ENCODE data around the gene ABHD8. TPM values are rescaled to one million over a fixed set of nuclear protein-coding genes. Genes with fewer than 3 reads are reported as not detected.
"Not testable (repeated sequence)": the region's sequence is repeated elsewhere in the genome, so short reads cannot be mapped to it uniquely, and the experiment has no call there.

Gene ABHD8
- total RNA-seq, 1 donor: 4.9 TPM

DNA sequence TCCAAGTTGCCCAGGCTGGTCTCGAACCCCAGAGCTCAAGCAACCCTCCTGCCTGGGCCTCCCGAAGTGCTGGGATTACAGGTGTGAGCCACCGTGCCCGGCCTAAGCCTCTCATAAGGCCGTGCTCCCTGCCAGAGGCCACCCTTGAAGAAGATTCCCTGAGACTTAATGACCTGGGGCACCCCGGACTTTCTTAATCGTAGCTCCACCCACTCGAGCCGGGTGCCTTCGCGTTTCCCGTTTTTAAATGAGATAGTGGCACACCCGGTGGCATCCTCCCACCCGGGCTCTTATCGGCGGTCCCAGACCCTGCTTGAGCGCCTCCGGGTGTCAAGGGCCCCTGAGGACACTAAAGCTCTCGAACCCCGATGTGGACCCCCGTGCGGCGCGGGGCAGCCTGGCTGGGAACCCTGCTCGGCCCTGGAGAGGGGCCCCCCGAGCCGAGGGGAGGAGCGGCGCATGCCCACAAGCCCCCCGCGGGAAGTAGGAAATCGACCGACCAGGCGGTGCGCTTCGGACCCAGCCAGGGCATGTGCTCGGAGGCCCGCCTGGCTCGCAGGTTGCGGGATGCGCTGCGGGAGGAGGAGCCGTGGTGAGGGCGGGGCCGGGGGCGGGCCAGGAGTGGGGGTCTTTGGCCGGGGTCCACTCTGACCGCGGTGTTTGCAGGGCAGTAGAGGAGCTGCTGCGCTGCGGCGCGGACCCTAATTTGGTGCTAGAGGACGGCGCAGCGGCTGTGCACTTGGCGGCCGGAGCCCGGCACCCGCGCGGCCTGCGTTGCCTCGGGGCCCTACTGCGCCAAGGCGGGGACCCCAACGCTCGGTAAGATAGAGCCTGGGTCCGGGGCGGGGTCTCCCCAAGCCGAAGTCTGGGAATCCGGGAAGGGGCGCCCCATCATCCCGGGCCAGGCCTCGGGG, 21.6 kb downstream of the ABHD8 start, which contains the start of gene ANKLE1:
TSS of gene ANKLE1 (plus strand) at position 511 of the 914 bp plus-strand sequence. CDS start at position 531, 20 bp downstream.
- no peaks in the 10 kb centered on the region for H3K9me3 ChIP-seq (ENCODE audit: low read depth, low read length)

DNA sequence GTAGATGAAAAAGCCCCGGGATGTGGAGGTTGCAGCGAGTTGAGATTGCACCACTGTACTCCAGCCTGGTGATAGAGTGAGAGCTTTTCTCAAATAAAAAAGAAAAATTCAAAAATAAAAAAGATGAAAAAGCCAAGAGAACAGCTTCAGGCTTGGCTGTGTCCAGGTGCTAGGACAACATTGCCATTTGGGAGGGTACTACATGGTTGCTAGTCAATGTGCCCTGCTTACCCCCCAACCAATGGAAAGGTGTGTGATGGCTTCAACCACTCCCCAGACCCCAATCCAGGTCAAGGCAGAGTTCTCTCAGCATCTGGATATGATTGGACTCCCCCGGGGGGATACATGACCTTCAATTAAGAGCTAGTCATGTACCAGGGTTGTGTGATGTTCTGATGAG, 23.8 kb downstream of the ABHD8 start:
- no peaks in the 10 kb centered on the region for H3K27me3 ChIP-seq (ENCODE audit: insufficient read depth, low read length)
- H3K9me3 ChIP-seq (ENCODE audit: low read depth, low read length): no peaks in the 10 kb centered on the region
- no peak overlapping the region for H3K4me3 ChIP-seq (ENCODE audit: low read length)
- peaks cover 23% of the 10 kb centered on the region for H3K4me1 ChIP-seq (ENCODE audit: insufficient read depth, low read length)

More for the DNA sequence above, 21.6 kb downstream of the ABHD8 start, which contains the start of gene ANKLE1:
- no peaks in the 10 kb centered on the region for H3K27me3 ChIP-seq (ENCODE audit: insufficient read depth, low read length)
- H3K4me1 ChIP-seq (ENCODE audit: insufficient read depth, low read length): peaks cover 23% of the 10 kb centered on the region
- H3K4me3 ChIP-seq (ENCODE audit: low read length): peak within 1 kb of the TSS; percentile 44

DNA sequence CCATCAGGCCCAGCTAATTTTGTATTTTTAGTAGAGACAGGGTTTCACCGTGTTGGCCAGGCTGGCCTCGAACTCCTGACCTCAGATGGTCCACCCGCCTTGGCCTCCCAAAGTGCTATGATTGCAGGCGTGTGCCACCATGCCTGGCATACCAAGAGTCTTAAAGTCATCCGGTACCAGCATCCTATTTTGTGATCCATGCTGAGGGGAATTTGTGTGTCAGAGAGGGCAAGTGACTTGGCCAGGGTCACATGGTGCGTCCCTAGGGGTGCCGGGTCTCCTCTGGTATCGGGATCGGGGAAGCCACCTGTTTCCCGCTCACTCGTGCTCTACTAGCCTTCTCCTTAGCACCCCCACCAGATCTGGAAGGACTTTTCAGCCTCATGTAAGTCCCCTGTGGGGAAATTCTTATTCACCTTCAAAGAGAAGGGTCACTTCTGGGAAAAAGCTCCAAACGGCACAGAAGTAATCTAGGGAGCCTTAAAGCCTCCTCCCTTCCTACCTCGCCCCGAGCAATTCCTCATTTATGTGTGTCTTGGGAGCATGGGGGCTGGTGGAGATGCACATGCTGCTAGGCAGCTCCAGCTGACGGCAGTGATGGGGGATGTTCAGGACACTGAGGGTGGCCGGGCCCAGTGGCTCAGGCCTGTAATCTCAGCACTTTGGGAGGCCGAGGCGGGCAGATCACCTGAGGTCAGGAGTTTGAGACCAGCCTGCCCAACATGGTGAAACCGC, 27.6 kb downstream of the ABHD8 start:
- Histone ChIP-seq H3K9me3 (ENCODE audit: low read depth, low read length) (no peaks in the 10 kb centered on the region), H3K27me3 (ENCODE audit: insufficient read depth, low read length) (no peaks in the 10 kb centered on the region), H3K4me1 (ENCODE audit: insufficient read depth, low read length) (no peaks in the 10 kb centered on the region), H3K4me3 (ENCODE audit: low read length) (no peak overlapping the region)

DNA sequence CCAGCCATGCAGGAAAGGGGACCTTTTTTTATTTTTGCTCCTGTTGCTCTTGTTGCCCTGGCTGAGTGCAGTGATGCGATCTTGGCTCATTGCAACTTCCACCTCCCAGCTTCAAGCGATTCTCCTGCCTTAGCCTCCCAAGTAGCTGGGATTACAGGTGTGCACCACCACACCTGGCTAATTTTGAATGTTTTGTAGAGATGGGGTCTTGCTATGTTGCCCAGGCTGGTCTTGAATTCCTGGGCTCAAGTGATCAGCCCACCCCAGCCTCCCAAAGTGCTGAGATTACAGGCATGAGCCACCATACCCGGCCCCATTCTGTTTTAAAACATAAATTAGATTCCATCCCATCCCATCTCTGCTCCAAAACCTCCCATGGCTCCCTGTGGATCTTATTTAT, 28.3 kb downstream of the ABHD8 start:
- not testable (repeated sequence) for H3K4me1 ChIP-seq (ENCODE audit: insufficient read depth, low read length); H3K27me3 ChIP-seq (ENCODE audit: insufficient read depth, low read length); H3K9me3 ChIP-seq (ENCODE audit: low read depth, low read length); H3K4me3 ChIP-seq (ENCODE audit: low read length)

DNA sequence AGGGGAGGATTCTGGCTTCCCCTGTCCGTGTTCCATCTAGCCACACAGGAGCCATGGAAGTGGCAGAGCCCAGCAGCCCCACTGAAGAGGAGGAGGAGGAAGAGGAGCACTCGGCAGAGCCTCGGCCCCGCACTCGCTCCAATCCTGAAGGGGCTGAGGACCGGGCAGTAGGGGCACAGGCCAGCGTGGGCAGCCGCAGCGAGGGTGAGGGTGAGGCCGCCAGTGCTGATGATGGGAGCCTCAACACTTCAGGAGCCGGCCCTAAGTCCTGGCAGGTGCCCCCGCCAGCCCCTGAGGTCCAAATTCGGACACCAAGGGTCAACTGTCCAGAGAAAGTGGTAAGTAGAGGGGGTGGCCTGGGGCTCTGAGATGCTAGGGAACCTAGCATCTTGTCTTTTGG, 34.5 kb downstream of the ABHD8 start:
- H3K4me1 ChIP-seq (ENCODE audit: insufficient read depth, low read length): peaks cover 25% of the 10 kb centered on the region
- H3K9me3 ChIP-seq (ENCODE audit: low read depth, low read length): no peaks in the 10 kb centered on the region
- no peaks in the 10 kb centered on the region for H3K27me3 ChIP-seq (ENCODE audit: insufficient read depth, low read length)
- no peak overlapping the region for H3K4me3 ChIP-seq (ENCODE audit: low read length)

DNA sequence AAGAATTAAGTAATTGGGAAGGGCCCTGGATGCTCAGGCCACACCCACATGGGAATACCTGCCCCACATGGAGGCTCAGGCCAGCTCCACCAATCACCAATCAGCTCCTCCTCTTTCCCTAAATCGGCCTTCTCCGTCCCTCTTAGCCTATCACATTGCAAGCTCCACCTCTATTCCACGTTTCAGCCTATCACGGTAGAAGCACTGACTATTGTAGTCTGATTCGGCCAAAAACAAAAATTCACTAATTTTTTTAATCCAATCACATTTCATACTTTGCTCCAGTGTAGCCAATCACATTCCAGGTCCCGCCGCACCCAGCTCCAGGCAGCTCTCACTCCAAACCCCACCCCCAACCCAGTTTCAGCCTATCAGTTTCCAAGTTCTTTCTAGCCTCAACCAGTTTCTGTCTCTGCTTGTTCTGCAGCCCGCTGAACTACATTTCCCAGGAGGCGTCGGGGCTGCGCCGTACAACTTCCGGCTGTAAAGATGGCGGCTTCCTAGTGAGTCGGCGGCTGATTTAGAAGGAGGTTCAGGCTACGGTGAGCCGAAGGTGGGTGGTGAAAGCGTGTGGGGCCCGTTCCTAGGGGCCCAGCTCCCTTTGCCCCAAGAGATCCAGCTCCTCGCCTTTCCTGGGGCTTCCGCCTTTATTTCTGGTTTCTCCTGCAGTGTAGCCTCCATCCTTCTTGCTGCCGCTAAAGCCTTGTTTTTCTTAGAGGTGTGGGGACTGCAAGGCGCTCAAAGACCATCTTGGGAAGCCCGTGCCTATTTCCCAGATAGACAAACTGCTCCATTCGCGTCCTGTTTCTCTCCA, 36.0 kb downstream of the ABHD8 start, which contains the start of gene BABAM1:
TSS of gene BABAM1 (plus strand) at position 469 of the 814 bp plus-strand sequence. CDS start 1,364 bp downstream, outside the sequence.
- Histone ChIP-seq H3K27me3 (ENCODE audit: insufficient read depth, low read length) (no peaks in the 10 kb centered on the region), H3K9me3 (ENCODE audit: low read depth, low read length) (no peaks in the 10 kb centered on the region), H3K4me1 (ENCODE audit: insufficient read depth, low read length) (peaks cover 25% of the 10 kb centered on the region), H3K4me3 (ENCODE audit: low read length) (peak within 1 kb of the TSS; percentile 94)

DNA sequence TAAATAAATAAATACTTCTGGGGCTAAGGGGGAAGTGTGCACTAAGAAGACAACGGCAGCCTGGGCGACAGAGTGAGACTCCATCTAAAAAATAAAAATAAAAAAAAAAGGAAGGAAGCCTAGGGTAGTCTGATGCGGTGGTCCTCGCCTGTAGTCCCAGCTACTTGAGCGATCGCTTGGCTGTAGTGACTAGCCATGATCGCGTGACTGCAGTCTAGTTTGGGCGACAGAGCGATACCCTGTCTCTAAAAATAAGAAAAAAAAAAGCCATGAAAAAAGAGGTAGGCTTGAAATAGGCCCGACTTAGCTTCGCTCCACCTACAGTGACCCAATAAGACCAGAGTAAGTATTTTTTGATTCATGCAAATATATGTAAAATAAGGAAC, 36.6 kb downstream of the ABHD8 start:
- H3K4me1 ChIP-seq (ENCODE audit: insufficient read depth, low read length): peaks cover 25% of the 10 kb centered on the region
- H3K27me3 ChIP-seq (ENCODE audit: insufficient read depth, low read length): no peaks in the 10 kb centered on the region
- no peak overlapping the region for H3K4me3 ChIP-seq (ENCODE audit: low read length)
- no peaks in the 10 kb centered on the region for H3K9me3 ChIP-seq (ENCODE audit: low read depth, low read length)

DNA sequence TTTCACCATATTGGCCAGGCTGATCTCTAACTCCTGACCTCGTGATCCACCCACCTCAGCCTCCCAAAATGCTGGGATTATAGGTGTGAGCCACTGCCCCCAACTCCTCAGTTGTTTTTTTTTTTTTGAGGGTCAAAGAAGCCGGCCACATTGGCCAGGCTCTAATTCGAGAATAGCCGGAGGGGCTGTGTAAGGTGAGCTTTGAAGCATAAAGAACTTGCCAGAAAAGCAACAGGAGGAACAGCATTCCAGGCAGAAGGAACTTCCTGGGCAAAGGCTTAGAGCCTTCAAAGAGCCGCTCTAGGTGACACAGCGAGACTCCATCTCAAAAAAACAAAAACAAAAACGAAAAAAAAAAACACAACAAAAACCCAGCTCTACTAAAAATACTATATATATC, 37.2 kb downstream of the ABHD8 start:
- Histone ChIP-seq H3K9me3 (ENCODE audit: low read depth, low read length) (no peaks in the 10 kb centered on the region), H3K27me3 (ENCODE audit: insufficient read depth, low read length) (no peaks in the 10 kb centered on the region), H3K4me3 (ENCODE audit: low read length) (no peak overlapping the region), H3K4me1 (ENCODE audit: insufficient read depth, low read length) (peaks cover 25% of the 10 kb centered on the region)

DNA sequence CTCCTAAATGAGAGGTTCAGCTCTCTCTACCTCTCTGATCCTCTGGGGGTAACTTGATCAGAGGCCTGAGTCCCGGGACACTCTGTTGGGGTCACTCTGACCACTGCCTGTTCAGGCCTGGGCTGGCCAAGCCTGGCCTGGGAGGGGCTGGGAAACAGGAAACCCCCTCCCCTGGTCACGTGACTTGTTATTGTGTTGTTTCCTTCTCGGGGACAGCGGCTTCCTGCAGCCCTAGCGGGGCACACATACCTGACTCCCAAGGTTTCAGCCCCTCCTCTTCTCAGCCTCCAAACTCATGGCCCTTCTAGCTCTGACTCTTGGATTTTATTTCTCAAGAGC, 38.6 kb downstream of the ABHD8 start, which contains the start of gene USHBP1:
TSS of gene USHBP1 (minus strand) at position 105 of the 339 bp plus-strand sequence. CDS start 446 bp downstream, outside the sequence.
- H3K27me3 ChIP-seq (ENCODE audit: insufficient read depth, low read length): no peaks in the 10 kb centered on the region
- peaks cover 25% of the 10 kb centered on the region for H3K4me1 ChIP-seq (ENCODE audit: insufficient read depth, low read length)
- H3K9me3 ChIP-seq (ENCODE audit: low read depth, low read length): no peaks in the 10 kb centered on the region
- no peak within 1 kb of the TSS for H3K4me3 ChIP-seq (ENCODE audit: low read length)

DNA sequence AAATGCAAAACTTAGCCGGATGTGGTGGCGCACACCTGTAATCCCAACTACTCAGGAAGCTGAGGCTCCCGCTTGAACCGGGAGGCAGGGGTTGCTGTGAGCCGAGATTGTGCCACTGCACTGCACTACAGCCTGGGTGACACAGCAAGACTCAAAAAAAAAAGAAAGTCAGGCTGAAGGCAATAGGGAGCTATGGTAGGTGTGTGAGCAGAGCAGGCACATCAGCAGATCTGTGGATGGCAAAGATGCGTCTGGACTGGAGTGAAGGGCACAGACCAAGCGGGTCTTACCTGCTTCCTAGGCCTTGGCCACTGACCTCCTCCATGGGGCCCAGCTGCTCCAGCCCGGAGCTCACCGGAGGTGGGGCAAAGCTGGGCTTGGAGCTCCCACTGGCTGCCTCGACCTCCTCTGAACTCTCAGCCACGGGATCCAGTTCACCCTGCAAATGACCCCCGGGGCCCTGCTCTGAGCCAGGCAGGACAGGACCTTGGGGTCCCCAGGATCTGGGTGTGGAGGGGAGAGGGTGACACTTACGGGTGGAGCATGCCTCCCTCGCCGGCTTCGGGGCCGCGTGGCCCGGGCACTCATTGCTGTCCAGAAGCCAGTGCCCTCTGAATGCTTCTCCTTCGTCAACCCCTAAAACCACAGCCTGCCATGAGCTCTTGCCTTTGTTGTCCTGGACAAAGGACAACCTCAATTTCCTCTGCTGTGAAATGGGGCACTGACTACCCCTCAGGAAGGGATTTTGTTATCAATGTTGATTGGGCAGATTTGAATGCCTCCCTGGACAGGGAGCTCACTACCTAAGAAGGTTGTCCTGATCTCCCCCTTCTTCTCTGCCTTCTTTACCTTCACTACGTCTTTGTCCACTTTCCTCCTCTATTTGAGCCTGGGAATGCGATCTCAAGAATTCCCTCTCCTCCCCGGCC, 39.2 kb downstream of the ABHD8 start:
- H3K9me3 ChIP-seq (ENCODE audit: low read depth, low read length): no peaks in the 10 kb centered on the region
- H3K4me3 ChIP-seq (ENCODE audit: low read length): no peak overlapping the region
- no peaks in the 10 kb centered on the region for H3K27me3 ChIP-seq (ENCODE audit: insufficient read depth, low read length)
- peaks cover 25% of the 10 kb centered on the region for H3K4me1 ChIP-seq (ENCODE audit: insufficient read depth, low read length)

DNA sequence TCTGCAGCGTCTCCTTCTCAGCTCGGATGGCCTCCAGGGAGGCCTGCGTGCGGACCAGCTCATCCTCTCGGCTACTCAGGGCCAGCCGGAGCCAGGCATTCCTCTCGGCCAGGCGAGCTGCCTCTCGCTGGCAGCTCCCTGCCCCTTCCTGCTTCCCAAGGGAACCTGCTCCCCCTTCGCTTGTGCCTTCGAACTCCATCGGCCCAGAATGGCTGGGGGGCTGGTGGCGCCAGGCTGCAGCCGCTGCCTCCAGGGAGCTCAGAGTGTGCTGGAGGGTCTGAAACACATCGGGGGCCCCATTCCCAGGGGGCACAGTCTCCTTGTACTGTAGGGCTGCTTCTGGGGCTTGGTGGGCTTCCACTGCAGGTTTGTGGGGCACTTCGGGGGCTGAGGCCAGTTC, 40.7 kb downstream of the ABHD8 start:
- Histone ChIP-seq H3K9me3 (ENCODE audit: low read depth, low read length) (no peaks in the 10 kb centered on the region), H3K4me1 (ENCODE audit: insufficient read depth, low read length) (peaks cover 14% of the 10 kb centered on the region), H3K27me3 (ENCODE audit: insufficient read depth, low read length) (no peaks in the 10 kb centered on the region), H3K4me3 (ENCODE audit: low read length) (no peak overlapping the region)

DNA sequence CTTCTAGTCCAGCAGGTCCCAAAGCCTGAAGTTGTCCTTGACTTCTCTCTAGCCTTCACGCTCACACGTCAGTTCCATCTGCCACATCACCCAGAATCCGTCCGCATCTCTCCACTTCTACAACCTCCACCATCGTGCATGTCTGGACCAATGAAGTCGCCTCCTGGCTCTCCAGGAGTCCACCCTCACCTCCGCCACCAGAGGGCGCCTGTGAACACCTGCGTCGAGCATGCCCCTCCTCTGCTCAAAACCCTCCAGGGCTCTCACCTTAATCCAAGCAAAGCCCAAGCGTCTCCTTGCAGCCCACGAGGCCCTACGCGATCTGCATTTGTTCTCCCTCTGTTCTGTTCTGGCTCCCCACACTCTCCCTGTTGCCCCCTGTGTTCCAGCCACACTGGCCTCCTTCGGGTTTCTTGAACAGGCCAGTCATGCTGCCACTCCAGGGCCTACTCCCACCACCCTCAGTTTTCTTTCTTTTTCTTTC, 42.3 kb downstream of the ABHD8 start:
- H3K9me3 ChIP-seq (ENCODE audit: low read depth, low read length): no peaks in the 10 kb centered on the region
- H3K4me3 ChIP-seq (ENCODE audit: low read length): no peak overlapping the region
- no peaks in the 10 kb centered on the region for H3K27me3 ChIP-seq (ENCODE audit: insufficient read depth, low read length)
- H3K4me1 ChIP-seq (ENCODE audit: insufficient read depth, low read length): peaks cover 4% of the 10 kb centered on the region

DNA sequence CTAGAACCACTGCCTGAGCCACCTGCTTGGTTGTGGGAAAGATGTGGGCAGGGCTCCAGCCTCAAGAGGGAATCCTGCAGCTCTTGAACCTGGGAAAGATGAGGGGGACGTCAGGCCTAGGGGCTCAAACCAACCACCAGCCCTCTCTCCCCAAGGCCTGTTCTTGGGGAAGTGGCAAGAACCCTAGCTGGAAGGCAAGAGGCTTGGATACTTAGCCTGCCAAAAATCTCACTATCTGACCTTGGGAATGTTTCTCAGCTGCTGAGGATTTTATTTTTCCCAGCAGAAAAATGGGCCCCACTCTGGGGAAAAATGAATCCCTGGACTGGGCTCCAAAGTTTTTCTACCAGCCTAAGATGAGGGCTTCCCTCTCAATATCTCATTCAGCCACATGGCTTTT, 43.3 kb downstream of the ABHD8 start:
- Histone ChIP-seq H3K4me3 (ENCODE audit: low read length) (no peak overlapping the region), H3K27me3 (ENCODE audit: insufficient read depth, low read length) (no peaks in the 10 kb centered on the region), H3K4me1 (ENCODE audit: insufficient read depth, low read length) (peaks cover 1% of the 10 kb centered on the region), H3K9me3 (ENCODE audit: low read depth, low read length) (no peaks in the 10 kb centered on the region)
